Kidney (tissue), 14 donors: ENCODE data around the gene SORBS1. TPM values are rescaled to one million over a fixed set of nuclear protein-coding genes. Genes with fewer than 3 reads are reported as not detected.
A peak's percentile ranks its signal among the peaks of the same experiment; 100 is the strongest.

ENCODE experiments used
- DNase-seq, 5 donors: peaks; one replicate each; pipeline ENCODE4 v3.0.0-alpha.2; 2013 to 2020
- FAIRE-seq: peaks from 2 replicates; lab custom pipeline; 2012; peaks lifted over from hg19 to GRCh38; lab: Jason Lieb, UNC
- H3K27ac ChIP-seq, 2 donors: one replicate each; pipeline ENCODE4 v1.7.0; 2013; ENCODE audit warnings: low read depth in 2 of 2, low read length in 2 of 2, inconsistent platforms in 1 of 2
- H3K27me3 ChIP-seq: one replicate; pipeline ENCODE4 v1.7.1; 2013; ENCODE audit warnings: low read length, inconsistent platforms; ENCODE audit not compliant: control insufficient read depth, insufficient read depth
- H3K36me3 ChIP-seq, 3 donors: one replicate each; pipeline versions ENCODE4 v1.7.0 to v1.7.1; 2013; ENCODE audit warnings: low read length in 3 of 3, control low read depth in 1 of 3, inconsistent platforms in 1 of 3; ENCODE audit not compliant: insufficient read depth in 3 of 3, control insufficient read depth in 2 of 3
- H3K4me1 ChIP-seq, 3 donors: one replicate each; pipeline versions ENCODE4 v1.7.0 to v1.7.1; 2013; ENCODE audit warnings: low read length in 3 of 3, inconsistent platforms in 1 of 3, low read depth in 1 of 3; ENCODE audit not compliant: control insufficient read depth in 2 of 3, insufficient read depth in 2 of 3
- H3K4me3 ChIP-seq, 3 donors: one replicate each; pipeline versions ENCODE4 v1.7.0 to v1.8.1; 2013; ENCODE audit warnings: low read length in 3 of 3, control low read depth in 1 of 3, inconsistent platforms in 1 of 3
- H3K9ac ChIP-seq, 3 donors: one replicate each; pipeline versions ENCODE4 v1.7.0 to v1.7.1; 2013; ENCODE audit warnings: low read length in 3 of 3, control low read depth in 1 of 3, inconsistent platforms in 1 of 3
- H3K9me3 ChIP-seq, 3 donors: one replicate each; pipeline versions ENCODE4 v1.7.0 to v1.7.1; 2013; ENCODE audit warnings: low read length in 3 of 3, control low read depth in 1 of 3, inconsistent platforms in 1 of 3; ENCODE audit not compliant: control insufficient read depth in 2 of 3, insufficient read depth in 1 of 3
- CTCF ChIP-seq: IDR thresholded peaks from 3 replicates; pipeline ENCODE4 v1.5.1; 2012; ENCODE audit warnings: mild to moderate bottlenecking, moderate library complexity, borderline replicate concordance; ENCODE audit not compliant: insufficient read depth; ENCODE audit errors: extremely low read depth
- intact Hi-C: fragments of 100-400 bp; cut with DNase I; formaldehyde crosslinking; loops from one replicate; pipeline ENCODE4 v1.11.1; 2022
- polyA plus RNA-seq: library from polyadenylated mRNA; stranded (reverse); fragments of 350-450 nt; fragmentation: Illumina TruSeq; extraction: RNeasy Lipid Tissue Mini Kit (QIAGEN cat#74804); gene quantifications from one replicate; pipeline ENCODE4 v1.2.3, GENCODE V29; 2014; ENCODE audit warnings: low read depth, low replicate concordance; ENCODE audit not compliant: insufficient read depth
- total RNA-seq: library from RNA; stranded (reverse); fragmentation: NEBNext Ultra II Directional; extraction: Animal tissue kit (Norgen Biotek cat#: 25700); gene quantifications from one replicate; pipeline ENCODE4 v1.2.1, GENCODE V29; 2021
- donor health status: control.
- donor health status: control.
- donor health status: control.
- donor health status: control.
- donor health status: control.
- donor health status: DM: yes; HTN: yes; CAD: no.
- donor health status: Normal renal cell carcinoma (clear cell type).

The SORBS1 gene
- total and polyA plus RNA-seq, 2 donors from 2014 or later: 12.2 to 91.7 TPM

- H3K36me3 ChIP-seq: no peaks in the 10 kb centered on the region
- FAIRE-seq: no peak
- DNase-seq: no peak
- no peaks in the 10 kb centered on the region for H3K9me3 ChIP-seq
- peaks cover 0 to 9% (median 0%) of the 10 kb centered on the region in 3 donors for H3K4me1 ChIP-seq
- no peak overlapping the region for H3K9ac ChIP-seq
- TF ChIP-seq CTCF: no peak
- H3K4me3 ChIP-seq: no peak overlapping the region
- intact Hi-C loops: no loop called here
- peak overlapping the region in 1 of 2 donors; percentile 20 for H3K27ac ChIP-seq
- no peaks in the 10 kb centered on the region for H3K27me3 ChIP-seq
Observed at GRCh38 chr10:95419399-95419798, 141.8 kb downstream of the SORBS1 start.

GRCh38 chr10:95416973-95417372, 144.2 kb downstream of the SORBS1 start:
- TF ChIP-seq CTCF: no peak
- intact Hi-C loops: no loop called here
- no peak for FAIRE-seq

GRCh38 chr10:95416270-95416669, 144.9 kb downstream of the SORBS1 start:
- peak overlapping the region; percentile 9 to 42 for H3K27ac ChIP-seq
- H3K4me1 ChIP-seq: peaks cover 0 to 9% (median 0%) of the 10 kb centered on the region in 3 donors
- H3K4me3 ChIP-seq: no peak overlapping the region
- no peaks in the 10 kb centered on the region for H3K36me3 ChIP-seq
- H3K27me3 ChIP-seq: no peaks in the 10 kb centered on the region
- intact Hi-C loops: no loop called here
- FAIRE-seq: no peak
- H3K9ac ChIP-seq: no peak overlapping the region
- TF ChIP-seq CTCF: no peak
- DNase-seq: peak in 2 of 5 donors; percentile 15 to 45
- no peaks in the 10 kb centered on the region for H3K9me3 ChIP-seq

More at GRCh38 chr10:95416973-95417372, 144.2 kb downstream of the SORBS1 start:
- H3K27me3 ChIP-seq: no peaks in the 10 kb centered on the region
- H3K9me3 ChIP-seq: no peaks in the 10 kb centered on the region
- H3K36me3 ChIP-seq: no peaks in the 10 kb centered on the region
- H3K4me1 ChIP-seq: peaks cover 0 to 9% (median 0%) of the 10 kb centered on the region in 3 donors
- DNase-seq: no peak
- no peak overlapping the region for H3K9ac ChIP-seq
- H3K4me3 ChIP-seq: no peak overlapping the region
- peak overlapping the region in 1 of 2 donors; percentile 42 for H3K27ac ChIP-seq

GRCh38 chr10:95415621-95416031, 145.5 kb downstream of the SORBS1 start:
- H3K9me3 ChIP-seq: no peaks in the 10 kb centered on the region
- peak overlapping the region; percentile 9 to 32 for H3K27ac ChIP-seq
- no peaks in the 10 kb centered on the region for H3K27me3 ChIP-seq
- H3K4me1 ChIP-seq: peaks cover 0 to 9% (median 0%) of the 10 kb centered on the region in 3 donors
- no peaks in the 10 kb centered on the region for H3K36me3 ChIP-seq
- H3K4me3 ChIP-seq: no peak overlapping the region
- no peak for FAIRE-seq
- intact Hi-C loops: no loop called here
- no peak overlapping the region for H3K9ac ChIP-seq
- no peak for DNase-seq
- no peak for TF ChIP-seq CTCF
